Measurements from ENCODE around the gene PIEZO2.

Gene PIEZO2

GRCh38 chr18:10767658-10768057 is 381.7 kb downstream of the PIEZO2 start:
- H3K36me3 ChIP-seq (ENCODE audit: control insufficient read depth, low read depth, low read length), result no peaks in the 10 kb centered on the region
- H3K9me3 ChIP-seq (ENCODE audit: control insufficient read depth, low read depth, low read length), result no peaks in the 10 kb centered on the region
- no peaks in the 10 kb centered on the region for H3K4me1 ChIP-seq (ENCODE audit: control insufficient read depth, low read depth, low read length)
- no peaks in the 10 kb centered on the region for H3K27me3 ChIP-seq (ENCODE audit: control insufficient read depth, insufficient read depth, low read length)
- no peak overlapping the region for H3K4me3 ChIP-seq (ENCODE audit: low read length)
- no peak overlapping the region for H3K9ac ChIP-seq (ENCODE audit: low read length)
- H3K27ac ChIP-seq (ENCODE audit: low read length), result no peak overlapping the region

- H3K4me1 ChIP-seq (ENCODE audit: control insufficient read depth, low read depth, low read length), result no peaks in the 10 kb centered on the region
- H3K36me3 ChIP-seq (ENCODE audit: control insufficient read depth, low read depth, low read length), result no peaks in the 10 kb centered on the region
- H3K27me3 ChIP-seq (ENCODE audit: control insufficient read depth, insufficient read depth, low read length), result no peaks in the 10 kb centered on the region
- no peak overlapping the region for H3K4me3 ChIP-seq (ENCODE audit: low read length)
- no peaks in the 10 kb centered on the region for H3K9me3 ChIP-seq (ENCODE audit: control insufficient read depth, low read depth, low read length)
- H3K9ac ChIP-seq (ENCODE audit: low read length), result no peak overlapping the region
- H3K27ac ChIP-seq (ENCODE audit: low read length), result no peak overlapping the region
Observed at GRCh38 chr18:10760986-10761385, 388.4 kb downstream of the PIEZO2 start.

GRCh38 chr18:10759241-10759640 is 390.1 kb downstream of the PIEZO2 start:
- Histone ChIP-seq H3K9me3 (ENCODE audit: control insufficient read depth, low read depth, low read length) (no peaks in the 10 kb centered on the region), H3K4me1 (ENCODE audit: control insufficient read depth, low read depth, low read length) (no peaks in the 10 kb centered on the region), H3K36me3 (ENCODE audit: control insufficient read depth, low read depth, low read length) (no peaks in the 10 kb centered on the region), H3K4me3 (ENCODE audit: low read length) (no peak overlapping the region), H3K27me3 (ENCODE audit: control insufficient read depth, insufficient read depth, low read length) (no peaks in the 10 kb centered on the region), H3K9ac (ENCODE audit: low read length) (no peak overlapping the region), H3K27ac (ENCODE audit: low read length) (no peak overlapping the region)

- Histone ChIP-seq H3K36me3 (ENCODE audit: control insufficient read depth, low read depth, low read length) (no peaks in the 10 kb centered on the region), H3K4me1 (ENCODE audit: control insufficient read depth, low read depth, low read length) (no peaks in the 10 kb centered on the region), H3K27me3 (ENCODE audit: control insufficient read depth, insufficient read depth, low read length) (no peaks in the 10 kb centered on the region), H3K9me3 (ENCODE audit: control insufficient read depth, low read depth, low read length) (no peaks in the 10 kb centered on the region), H3K9ac (ENCODE audit: low read length) (no peak overlapping the region), H3K27ac (ENCODE audit: low read length) (no peak overlapping the region), H3K4me3 (ENCODE audit: low read length) (no peak overlapping the region)
Observed at GRCh38 chr18:10757946-10758345, 391.4 kb downstream of the PIEZO2 start.

GRCh38 chr18:10757349-10757748 is 392.0 kb downstream of the PIEZO2 start:
- no peaks in the 10 kb centered on the region for H3K27me3 ChIP-seq (ENCODE audit: control insufficient read depth, insufficient read depth, low read length)
- H3K4me1 ChIP-seq (ENCODE audit: control insufficient read depth, low read depth, low read length), result no peaks in the 10 kb centered on the region
- no peak overlapping the region for H3K4me3 ChIP-seq (ENCODE audit: low read length)
- no peak overlapping the region for H3K9ac ChIP-seq (ENCODE audit: low read length)
- no peak overlapping the region for H3K27ac ChIP-seq (ENCODE audit: low read length)
- H3K36me3 ChIP-seq (ENCODE audit: control insufficient read depth, low read depth, low read length), result no peaks in the 10 kb centered on the region
- H3K9me3 ChIP-seq (ENCODE audit: control insufficient read depth, low read depth, low read length), result no peaks in the 10 kb centered on the region

GRCh38 chr18:10755855-10756254 is 393.5 kb downstream of the PIEZO2 start:
- H3K9me3 ChIP-seq (ENCODE audit: control insufficient read depth, low read depth, low read length), result no peaks in the 10 kb centered on the region
- no peak overlapping the region for H3K9ac ChIP-seq (ENCODE audit: low read length)
- H3K27ac ChIP-seq (ENCODE audit: low read length), result no peak overlapping the region
- H3K27me3 ChIP-seq (ENCODE audit: control insufficient read depth, insufficient read depth, low read length), result no peaks in the 10 kb centered on the region
- no peak overlapping the region for H3K4me3 ChIP-seq (ENCODE audit: low read length)
- H3K36me3 ChIP-seq (ENCODE audit: control insufficient read depth, low read depth, low read length), result no peaks in the 10 kb centered on the region
- no peaks in the 10 kb centered on the region for H3K4me1 ChIP-seq (ENCODE audit: control insufficient read depth, low read depth, low read length)

- H3K9me3 ChIP-seq (ENCODE audit: control insufficient read depth, low read depth, low read length), result no peaks in the 10 kb centered on the region
- no peak overlapping the region for H3K27ac ChIP-seq (ENCODE audit: low read length)
- no peaks in the 10 kb centered on the region for H3K36me3 ChIP-seq (ENCODE audit: control insufficient read depth, low read depth, low read length)
- no peaks in the 10 kb centered on the region for H3K27me3 ChIP-seq (ENCODE audit: control insufficient read depth, insufficient read depth, low read length)
- no peaks in the 10 kb centered on the region for H3K4me1 ChIP-seq (ENCODE audit: control insufficient read depth, low read depth, low read length)
- no peak overlapping the region for H3K4me3 ChIP-seq (ENCODE audit: low read length)
- H3K9ac ChIP-seq (ENCODE audit: low read length), result no peak overlapping the region
Observed at GRCh38 chr18:10754128-10754527, 395.2 kb downstream of the PIEZO2 start.

GRCh38 chr18:10752382-10752781 is 397.0 kb downstream of the PIEZO2 start:
- H3K27ac ChIP-seq (ENCODE audit: low read length), result no peak overlapping the region
- no peaks in the 10 kb centered on the region for H3K9me3 ChIP-seq (ENCODE audit: control insufficient read depth, low read depth, low read length)
- no peaks in the 10 kb centered on the region for H3K4me1 ChIP-seq (ENCODE audit: control insufficient read depth, low read depth, low read length)
- H3K36me3 ChIP-seq (ENCODE audit: control insufficient read depth, low read depth, low read length), result no peaks in the 10 kb centered on the region
- no peak overlapping the region for H3K9ac ChIP-seq (ENCODE audit: low read length)
- no peaks in the 10 kb centered on the region for H3K27me3 ChIP-seq (ENCODE audit: control insufficient read depth, insufficient read depth, low read length)
- no peak overlapping the region for H3K4me3 ChIP-seq (ENCODE audit: low read length)

GRCh38 chr18:10751653-10752052 is 397.7 kb downstream of the PIEZO2 start:
- Histone ChIP-seq H3K4me3 (ENCODE audit: low read length) (no peak overlapping the region), H3K4me1 (ENCODE audit: control insufficient read depth, low read depth, low read length) (no peaks in the 10 kb centered on the region), H3K9ac (ENCODE audit: low read length) (no peak overlapping the region), H3K9me3 (ENCODE audit: control insufficient read depth, low read depth, low read length) (no peaks in the 10 kb centered on the region), H3K27ac (ENCODE audit: low read length) (no peak overlapping the region), H3K27me3 (ENCODE audit: control insufficient read depth, insufficient read depth, low read length) (no peaks in the 10 kb centered on the region), H3K36me3 (ENCODE audit: control insufficient read depth, low read depth, low read length) (no peaks in the 10 kb centered on the region)

GRCh38 chr18:10750191-10751035 is 399.0 kb downstream of the PIEZO2 start:
- Histone ChIP-seq H3K4me1 (ENCODE audit: control insufficient read depth, low read depth, low read length) (no peaks in the 10 kb centered on the region), H3K27me3 (ENCODE audit: control insufficient read depth, insufficient read depth, low read length) (no peaks in the 10 kb centered on the region), H3K4me3 (ENCODE audit: low read length) (no peak overlapping the region), H3K27ac (ENCODE audit: low read length) (no peak overlapping the region), H3K9me3 (ENCODE audit: control insufficient read depth, low read depth, low read length) (no peaks in the 10 kb centered on the region), H3K36me3 (ENCODE audit: control insufficient read depth, low read depth, low read length) (no peaks in the 10 kb centered on the region), H3K9ac (ENCODE audit: low read length) (no peak overlapping the region)

GRCh38 chr18:10748641-10749040 is 400.7 kb downstream of the PIEZO2 start:
- no peaks in the 10 kb centered on the region for H3K9me3 ChIP-seq (ENCODE audit: control insufficient read depth, low read depth, low read length)
- H3K27me3 ChIP-seq (ENCODE audit: control insufficient read depth, insufficient read depth, low read length), result no peaks in the 10 kb centered on the region
- no peak overlapping the region for H3K9ac ChIP-seq (ENCODE audit: low read length)
- no peak overlapping the region for H3K27ac ChIP-seq (ENCODE audit: low read length)
- H3K36me3 ChIP-seq (ENCODE audit: control insufficient read depth, low read depth, low read length), result no peaks in the 10 kb centered on the region
- H3K4me1 ChIP-seq (ENCODE audit: control insufficient read depth, low read depth, low read length), result no peaks in the 10 kb centered on the region
- no peak overlapping the region for H3K4me3 ChIP-seq (ENCODE audit: low read length)

- Histone ChIP-seq H3K27me3 (ENCODE audit: control insufficient read depth, insufficient read depth, low read length) (no peaks in the 10 kb centered on the region), H3K9ac (ENCODE audit: low read length) (no peak overlapping the region), H3K4me1 (ENCODE audit: control insufficient read depth, low read depth, low read length) (no peaks in the 10 kb centered on the region), H3K9me3 (ENCODE audit: control insufficient read depth, low read depth, low read length) (no peaks in the 10 kb centered on the region), H3K27ac (ENCODE audit: low read length) (no peak overlapping the region), H3K4me3 (ENCODE audit: low read length) (no peak overlapping the region), H3K36me3 (ENCODE audit: control insufficient read depth, low read depth, low read length) (no peaks in the 10 kb centered on the region)
Observed at GRCh38 chr18:10745971-10746370, 403.4 kb downstream of the PIEZO2 start.
